ENCODE data around the gene STOML1.

STOML1 gene

GRCh38 chr15:73941871-73942635 lies 50.0 kb downstream of the STOML1 start:
- TF ChIP-seq TAF1 (IDR thresholded peaks at IDR 0.05; ENCODE audit: borderline replicate concordance, insufficient read depth, low read length) (no peak), REST (IDR thresholded peaks at IDR 0.05; ENCODE audit: insufficient read depth in 1 of 2, low read depth in 2 of 2, low read length in 2 of 2) (no peak), SIN3A (IDR thresholded peaks at IDR 0.05; ENCODE audit: borderline replicate concordance, insufficient read depth, low read length) (no peak), POLR2AphosphoS5 (IDR thresholded peaks at IDR 0.05; ENCODE audit: low read depth, low read length) (no peak), FOXP2 (optimal IDR thresholded peaks at IDR 0.05; ENCODE audit: borderline replicate concordance, extremely low read depth, extremely low read length, insufficient read depth) (no peak)

- TF ChIP-seq TAF1 (IDR thresholded peaks at IDR 0.05; ENCODE audit: borderline replicate concordance, insufficient read depth, low read length) (no peak), SIN3A (IDR thresholded peaks at IDR 0.05; ENCODE audit: borderline replicate concordance, insufficient read depth, low read length) (no peak), REST (IDR thresholded peaks at IDR 0.05; ENCODE audit: insufficient read depth in 1 of 2, low read depth in 2 of 2, low read length in 2 of 2) (no peak), FOXP2 (optimal IDR thresholded peaks at IDR 0.05; ENCODE audit: borderline replicate concordance, extremely low read depth, extremely low read length, insufficient read depth) (no peak), POLR2AphosphoS5 (IDR thresholded peaks at IDR 0.05; ENCODE audit: low read depth, low read length) (no peak)
Measured at GRCh38 chr15:73941449-73941848, 50.6 kb downstream of the STOML1 start.

- TF ChIP-seq POLR2AphosphoS5 (IDR thresholded peaks at IDR 0.05; ENCODE audit: low read depth, low read length) (no peak), FOXP2 (optimal IDR thresholded peaks at IDR 0.05; ENCODE audit: borderline replicate concordance, extremely low read depth, extremely low read length, insufficient read depth) (no peak), SIN3A (IDR thresholded peaks at IDR 0.05; ENCODE audit: borderline replicate concordance, insufficient read depth, low read length) (no peak), REST (IDR thresholded peaks at IDR 0.05; ENCODE audit: insufficient read depth in 1 of 2, low read depth in 2 of 2, low read length in 2 of 2) (no peak), TAF1 (IDR thresholded peaks at IDR 0.05; ENCODE audit: borderline replicate concordance, insufficient read depth, low read length) (no peak)
Measured at GRCh38 chr15:73941044-73941443, 51.1 kb downstream of the STOML1 start.

GRCh38 chr15:73940061-73940981 lies 51.8 kb downstream of the STOML1 start:
- TF ChIP-seq REST (IDR thresholded peaks at IDR 0.05; ENCODE audit: insufficient read depth in 1 of 2, low read depth in 2 of 2, low read length in 2 of 2): no peak
- no peak for TF ChIP-seq FOXP2 (optimal IDR thresholded peaks at IDR 0.05; ENCODE audit: borderline replicate concordance, extremely low read depth, extremely low read length, insufficient read depth)
- TF ChIP-seq TAF1 (IDR thresholded peaks at IDR 0.05; ENCODE audit: borderline replicate concordance, insufficient read depth, low read length): no peak
- no peak for TF ChIP-seq POLR2AphosphoS5 (IDR thresholded peaks at IDR 0.05; ENCODE audit: low read depth, low read length)
- TF ChIP-seq SIN3A (IDR thresholded peaks at IDR 0.05; ENCODE audit: borderline replicate concordance, insufficient read depth, low read length): no peak

Measured in PFSK-1 (cell line).